Measurements from ENCODE around the gene IL17RA.

DNA sequence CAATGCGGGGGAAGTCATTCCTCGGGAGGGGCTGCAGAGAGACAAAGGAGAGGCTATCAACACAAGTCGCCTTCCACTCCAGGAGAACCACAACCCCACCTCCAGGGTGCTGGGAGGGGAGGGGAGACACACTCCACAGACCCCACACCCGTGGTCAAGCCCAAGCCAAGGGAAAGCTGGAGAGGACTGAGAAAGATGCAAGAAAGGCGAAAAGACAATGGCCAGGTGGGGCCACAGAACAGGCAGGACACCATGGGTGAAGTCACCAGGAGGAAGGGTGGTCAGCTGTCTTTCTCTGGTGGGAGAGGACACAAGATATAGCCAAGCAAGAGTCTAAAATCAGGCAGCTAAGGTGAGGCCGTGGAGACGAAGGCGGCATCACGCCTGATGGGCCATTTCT lies 58.3 kb downstream of the IL17RA start:
- TF ChIP-seq POLR2AphosphoS5 (IDR thresholded peaks at IDR 0.05; ENCODE audit: low read depth, low read length) = no peak
- TF ChIP-seq POLR2A (IDR thresholded peaks at IDR 0.05; ENCODE audit: low read depth, low read length) = no peak
- TF ChIP-seq TAF1 (IDR thresholded peaks at IDR 0.05; ENCODE audit: low read depth, low read length) = no peak
- no peak for TF ChIP-seq PAX5 (IDR thresholded peaks at IDR 0.05; ENCODE audit: insufficient read depth, low read length, severe bottlenecking)

Data from GM12891 (cell line).